ENCODE measurements around the gene USPL1. TPM values are rescaled to one million over a fixed set of nuclear protein-coding genes. Genes with fewer than 3 reads are reported as not detected.

The USPL1 gene
- total RNA-seq, 1 experiment from 2014 or later = 23.4 TPM

- no peaks in the 10 kb centered on the region for H3K4me1 ChIP-seq
- H3K4me3 Mint-ChIP-seq (ENCODE audit: unreplicated experiment) = no peak overlapping the region
- H3K36me3 Mint-ChIP-seq (ENCODE audit: insufficient read depth, unreplicated experiment) = no peaks in the 10 kb centered on the region
- ChIA-PET POLR2A (no interaction called here), CTCF (no interaction called here)
- intact Hi-C loops (cut with micrococcal nuclease; ENCODE audit: unreplicated experiment) = no loop called here
- BruUV-seq (replicated peaks) = no TSS peak
- H3K27me3 ChIP-seq (replicated peaks; ENCODE audit: control insufficient read depth, insufficient read depth, low read length) = no peaks in the 10 kb centered on the region
- 0 out of 2 replicates have a peak, but pooled peaks cover 3% of the 10 kb centered on the region for H3K9me3 ChIP-seq
- no peak overlapping the region for H3K27ac Mint-ChIP-seq (ENCODE audit: unreplicated experiment)
- no peaks in the 10 kb centered on the region for H3K9me3 Mint-ChIP-seq (ENCODE audit: unreplicated experiment)
- no peak overlapping the region for H3K4me3 ChIP-seq (ENCODE audit: low read depth, low read length)
- no peak for TF ChIP-seq CTCF (IDR thresholded peaks at IDR 0.05; ENCODE audit: insufficient read depth in 1 of 2, low read depth in 1 of 2, low read length in 1 of 2, severe bottlenecking in 1 of 2, unreplicated experiment in 1 of 2)
- no peak for DNase-seq
- no peaks in the 10 kb centered on the region for H3K4me1 Mint-ChIP-seq (ENCODE audit: low read depth, unreplicated experiment)
- H3K36me3 ChIP-seq (ENCODE audit: control insufficient read depth, insufficient read depth, low read length) = no peaks in the 10 kb centered on the region
- H3K27me3 Mint-ChIP-seq (ENCODE audit: insufficient read depth, unreplicated experiment) = no peaks in the 10 kb centered on the region
Measured at GRCh38 chr13:30687601-30688000, 69.9 kb downstream of the USPL1 start.

GRCh38 chr13:30689752-30690151 lies 72.0 kb downstream of the USPL1 start:
- no peaks in the 10 kb centered on the region for H3K36me3 ChIP-seq (ENCODE audit: control insufficient read depth, insufficient read depth, low read length)
- Mint-ChIP-seq H3K36me3 (ENCODE audit: insufficient read depth, unreplicated experiment) (no peaks in the 10 kb centered on the region), H3K4me3 (ENCODE audit: unreplicated experiment) (peak overlapping the region; percentile 72), H3K27me3 (ENCODE audit: insufficient read depth, unreplicated experiment) (peaks cover 2% of the 10 kb centered on the region), H3K4me1 (ENCODE audit: low read depth, unreplicated experiment) (no peaks in the 10 kb centered on the region), H3K27ac (ENCODE audit: unreplicated experiment) (no peak overlapping the region), H3K9me3 (ENCODE audit: unreplicated experiment) (no peaks in the 10 kb centered on the region)
- H3K4me1 ChIP-seq = no peaks in the 10 kb centered on the region
- no peaks in the 10 kb centered on the region for H3K27me3 ChIP-seq (replicated peaks; ENCODE audit: control insufficient read depth, insufficient read depth, low read length)
- no TSS peak for BruUV-seq (replicated peaks)
- intact Hi-C loops (cut with micrococcal nuclease; ENCODE audit: unreplicated experiment) = no loop called here
- no peak for TF ChIP-seq CTCF (IDR thresholded peaks at IDR 0.05; ENCODE audit: insufficient read depth in 1 of 2, low read depth in 1 of 2, low read length in 1 of 2, severe bottlenecking in 1 of 2, unreplicated experiment in 1 of 2)
- ChIA-PET POLR2A (interaction anchor here (0.6 kb wide), 1 partner anchor 73 kb away, joined by 15 read pairs; no protein-coding TSS in a partner anchor), CTCF (no interaction called here)
- H3K4me3 ChIP-seq (ENCODE audit: low read depth, low read length) = no peak overlapping the region; the same call in 1 of the 2 replicates
- no peak for DNase-seq
- 0 out of 2 replicates have a peak, but pooled peaks cover 3% of the 10 kb centered on the region for H3K9me3 ChIP-seq

GRCh38 chr13:30690282-30691188 lies 72.8 kb downstream of the USPL1 start:
- DNase-seq = peak in 1 of 2 experiments; percentile 11
- POLR2A ChIA-PET = no interaction called here
- Mint-ChIP-seq H3K27ac (ENCODE audit: unreplicated experiment) (peak overlapping the region; percentile 40), H3K9me3 (ENCODE audit: unreplicated experiment) (no peaks in the 10 kb centered on the region), H3K4me3 (ENCODE audit: unreplicated experiment) (peak overlapping the region; percentile 72), H3K36me3 (ENCODE audit: insufficient read depth, unreplicated experiment) (no peaks in the 10 kb centered on the region), H3K4me1 (ENCODE audit: low read depth, unreplicated experiment) (no peaks in the 10 kb centered on the region), H3K27me3 (ENCODE audit: insufficient read depth, unreplicated experiment) (peaks cover 3% of the 10 kb centered on the region)
- 0 out of 2 replicates have a peak, but pooled peaks cover 3% of the 10 kb centered on the region for H3K9me3 ChIP-seq
- no peak for TF ChIP-seq CTCF (IDR thresholded peaks at IDR 0.05; ENCODE audit: insufficient read depth in 1 of 2, low read depth in 1 of 2, low read length in 1 of 2, severe bottlenecking in 1 of 2, unreplicated experiment in 1 of 2)
- peak overlapping the region; percentile 31 for H3K4me3 ChIP-seq (ENCODE audit: low read depth, low read length)
- no peaks in the 10 kb centered on the region for H3K36me3 ChIP-seq (ENCODE audit: control insufficient read depth, insufficient read depth, low read length)
- no peaks in the 10 kb centered on the region for H3K4me1 ChIP-seq
- CTCF ChIA-PET = no interaction called here
- no TSS peak for BruUV-seq (replicated peaks)
- H3K27me3 ChIP-seq (replicated peaks; ENCODE audit: control insufficient read depth, insufficient read depth, low read length) = no peaks in the 10 kb centered on the region
- intact Hi-C loops (cut with micrococcal nuclease; ENCODE audit: unreplicated experiment) = no loop called here

Measured in Caco-2 (cell line).